GM18861 (cell line): ENCODE results near the gene PACSIN1.
A peak's percentile ranks its signal among the peaks of the same experiment; 100 is the strongest.

Experiments
- ATAC-seq: cut with Tn5 transposase; IDR thresholded peaks from one replicate; pipeline ENCODE4 v1.9.1; 2021; ENCODE audit not compliant: unreplicated experiment

PACSIN1 gene

GRCh38 chr6:34526992-34527728 lies 61.3 kb downstream of the PACSIN1 start:
- ATAC-seq, result peak; percentile 83

GRCh38 chr6:34527751-34528670 lies 62.1 kb downstream of the PACSIN1 start:
- no peak for ATAC-seq

GRCh38 chr6:34528996-34529664 lies 63.3 kb downstream of the PACSIN1 start:
- ATAC-seq, result no peak

- ATAC-seq, result no peak
Measured at GRCh38 chr6:34529665-34530327, 63.9 kb downstream of the PACSIN1 start.

- ATAC-seq, result no peak
Measured at GRCh38 chr6:34530753-34531365, 65.0 kb downstream of the PACSIN1 start.

GRCh38 chr6:34531580-34532201 lies 65.8 kb downstream of the PACSIN1 start:
- ATAC-seq, result no peak

GRCh38 chr6:34532230-34532629 lies 66.4 kb downstream of the PACSIN1 start:
- ATAC-seq, result no peak

- no peak for ATAC-seq
Measured at GRCh38 chr6:34534146-34534545, 68.3 kb downstream of the PACSIN1 start.

- no peak for ATAC-seq
Measured at GRCh38 chr6:34534656-34535055, 68.8 kb downstream of the PACSIN1 start.

GRCh38 chr6:34535199-34535598 lies 69.3 kb downstream of the PACSIN1 start:
- ATAC-seq, result no peak

GRCh38 chr6:34535646-34536045 lies 69.8 kb downstream of the PACSIN1 start:
- no peak for ATAC-seq

GRCh38 chr6:34536251-34536958 lies 70.5 kb downstream of the PACSIN1 start:
- no peak for ATAC-seq

- ATAC-seq, result no peak
Measured at GRCh38 chr6:34536959-34537848, 71.3 kb downstream of the PACSIN1 start.

GRCh38 chr6:34537922-34538550 lies 72.2 kb downstream of the PACSIN1 start:
- ATAC-seq, result no peak

GRCh38 chr6:34538581-34538980 lies 72.7 kb downstream of the PACSIN1 start:
- ATAC-seq, result no peak

- ATAC-seq, result no peak
Measured at GRCh38 chr6:34539181-34539580, 73.3 kb downstream of the PACSIN1 start.

GRCh38 chr6:34540222-34540621 lies 74.3 kb downstream of the PACSIN1 start:
- no peak for ATAC-seq

GRCh38 chr6:34540841-34541240 lies 75.0 kb downstream of the PACSIN1 start:
- no peak for ATAC-seq
